ENCODE results near the gene DUSP10.

The DUSP10 gene

GRCh38 chr1:221729771-221730330 is 12.0 kb downstream of the DUSP10 start:
- no peak for DNase-seq (ENCODE audit: low spot score)

DNA sequence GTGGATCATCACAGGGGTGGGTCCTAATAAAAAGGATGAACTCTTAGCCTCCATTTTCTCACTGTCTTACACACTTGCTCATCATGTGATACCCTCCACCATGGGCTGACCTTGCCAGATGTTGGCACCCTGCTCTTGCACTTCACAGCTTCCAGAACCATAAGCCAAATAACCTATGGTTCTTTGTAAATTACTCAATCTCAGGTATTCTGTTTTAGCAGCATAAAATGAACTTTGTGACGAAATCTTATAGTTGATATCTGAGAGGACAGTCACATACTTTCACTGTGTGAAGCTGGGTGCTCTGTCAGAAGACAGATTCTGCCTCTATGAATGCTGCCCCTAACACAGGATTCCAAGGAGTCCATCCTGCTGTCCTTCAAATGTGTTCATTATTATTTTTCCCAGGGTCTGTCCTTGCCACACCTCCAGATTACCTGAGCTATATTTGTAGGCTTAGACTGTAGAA is 13.8 kb downstream of the DUSP10 start:
- no peak for DNase-seq (ENCODE audit: low spot score)

GRCh38 chr1:221727146-221728036 is 14.5 kb downstream of the DUSP10 start:
- DNase-seq (ENCODE audit: low spot score): no peak

DNA sequence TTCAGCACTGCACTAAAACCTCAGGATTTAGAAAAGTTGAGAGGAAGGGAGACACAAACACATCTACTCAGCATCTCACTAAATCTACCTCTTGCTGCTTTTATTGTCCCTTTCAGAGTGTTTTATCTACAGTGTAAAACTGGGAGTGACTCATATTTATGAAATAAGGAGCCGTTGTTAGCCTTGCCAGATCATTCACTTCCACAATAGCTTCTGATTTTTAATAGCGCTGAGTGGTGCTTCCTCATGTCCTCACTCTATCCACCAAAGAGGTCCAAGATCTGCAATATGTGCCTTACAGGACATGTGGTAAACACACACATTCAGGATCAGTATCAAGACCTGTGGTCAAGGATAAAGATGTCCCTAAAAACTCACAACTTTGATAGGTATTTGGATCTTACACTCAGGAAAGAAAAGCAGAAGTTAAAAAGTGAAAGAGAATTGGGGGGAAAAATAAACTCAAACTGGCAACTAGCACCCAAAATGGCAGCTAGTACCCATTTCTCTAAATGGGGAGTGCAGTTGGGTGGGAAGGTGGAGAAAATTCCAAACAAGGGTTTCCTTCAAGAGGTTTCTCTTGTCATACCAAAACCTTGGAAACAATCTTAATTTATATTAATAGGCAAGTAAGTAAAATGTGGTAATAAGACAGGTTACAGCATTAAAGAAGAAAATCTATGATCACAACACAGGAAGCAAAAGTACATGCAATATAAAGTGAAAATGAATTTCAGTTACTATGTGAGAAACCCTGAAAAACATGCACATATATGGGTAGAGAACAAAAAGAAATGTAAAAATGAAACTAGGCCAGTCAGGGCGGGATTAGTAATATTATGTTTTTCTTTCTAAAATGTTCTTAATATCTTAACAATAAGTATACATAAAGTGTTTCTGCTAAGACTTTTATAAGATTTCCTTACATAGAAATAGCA is 15.9 kb downstream of the DUSP10 start:
- no peak for DNase-seq (ENCODE audit: low spot score)

DNA sequence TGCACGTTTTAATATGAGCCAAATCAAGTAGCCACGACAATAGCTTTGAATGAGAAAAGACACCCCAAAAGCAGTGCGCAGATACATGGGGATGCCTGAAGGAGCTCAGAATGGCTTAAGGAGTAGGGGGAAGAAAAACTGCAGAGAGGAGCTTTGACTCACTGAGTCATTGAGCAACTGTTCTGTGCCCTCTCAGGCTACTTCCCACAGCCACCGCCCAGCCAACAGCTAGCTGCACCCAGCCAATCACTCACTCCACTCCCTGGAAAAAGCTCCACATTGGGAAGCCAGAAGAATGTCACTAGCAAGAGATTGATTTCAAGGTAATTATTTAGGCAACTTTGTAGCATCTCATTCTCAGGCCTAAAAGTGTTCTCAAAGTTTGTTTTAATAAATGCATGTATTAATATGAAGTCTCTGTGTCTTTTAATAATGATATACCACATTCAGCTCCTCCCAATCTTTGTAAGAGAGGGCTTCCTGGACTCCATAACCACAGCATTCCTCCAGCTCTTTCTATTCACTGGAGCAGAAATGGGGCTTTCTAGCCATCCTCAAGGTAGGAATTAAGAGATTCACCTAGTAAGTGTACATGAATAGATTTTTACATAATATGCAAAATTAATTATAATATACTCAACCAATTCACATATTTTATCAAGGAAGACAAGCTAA is 16.8 kb downstream of the DUSP10 start:
- no peak for DNase-seq (ENCODE audit: low spot score)

DNA sequence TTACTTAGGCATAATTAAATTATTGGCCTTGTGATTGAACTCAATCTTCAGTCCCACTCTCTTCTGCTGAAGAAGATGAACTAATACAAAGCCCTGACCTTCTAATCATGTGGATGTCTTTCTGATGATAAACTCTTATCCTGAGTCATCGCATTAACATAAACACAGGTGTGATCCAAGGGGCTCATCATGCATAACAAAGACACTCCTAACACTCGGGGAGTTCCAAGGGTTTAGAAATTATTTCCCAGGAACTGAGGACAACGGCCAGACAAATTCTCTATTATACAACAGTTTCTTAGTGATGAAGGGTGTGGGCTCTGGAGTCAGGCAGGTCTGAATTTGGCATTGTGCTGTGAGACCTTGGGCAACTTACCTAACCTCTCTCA is 18.0 kb downstream of the DUSP10 start:
- no peak for DNase-seq (ENCODE audit: low spot score)

- no peak for DNase-seq (ENCODE audit: low spot score)
Observed at GRCh38 chr1:221723018-221723847, 18.7 kb downstream of the DUSP10 start.

DNA sequence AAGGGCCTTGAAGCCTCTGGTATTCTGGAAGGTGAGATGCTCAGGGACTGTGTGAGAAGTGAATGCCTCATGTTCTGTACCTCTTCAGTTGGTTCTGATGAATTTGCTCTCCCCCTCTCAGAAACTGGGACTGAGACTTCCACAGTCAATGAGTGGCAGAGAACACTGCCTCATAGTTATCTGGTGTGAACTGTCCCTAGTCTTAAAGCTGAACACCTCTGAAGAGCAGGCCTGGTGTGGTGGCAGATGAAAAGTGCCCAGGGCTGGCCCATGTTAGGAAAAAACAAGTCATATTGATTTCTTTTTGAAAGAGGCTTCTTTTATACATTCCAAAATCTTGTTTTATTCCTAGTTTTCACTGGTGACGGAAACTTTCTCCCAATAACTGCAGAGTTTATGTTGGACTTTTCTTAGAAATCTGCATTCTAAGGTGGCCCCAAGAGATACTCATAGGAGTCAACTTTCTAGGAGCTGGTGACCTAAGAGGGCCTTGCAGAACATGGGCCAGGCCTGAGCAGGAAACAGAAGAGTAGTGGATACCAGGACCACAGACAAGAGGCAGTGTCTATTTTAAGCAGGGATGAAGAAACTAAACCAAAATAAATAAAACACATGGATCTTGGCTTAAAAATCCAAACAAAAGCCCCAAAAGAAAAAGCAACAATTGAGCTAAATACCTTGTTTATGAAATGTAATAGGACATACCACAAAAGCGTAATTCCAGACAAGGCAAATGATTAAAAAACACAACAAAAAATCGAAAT is 19.5 kb downstream of the DUSP10 start:
- DNase-seq (ENCODE audit: low spot score): no peak

- no peak for DNase-seq (ENCODE audit: low spot score)
Observed at GRCh38 chr1:221720545-221720944, 21.3 kb downstream of the DUSP10 start.

DNA sequence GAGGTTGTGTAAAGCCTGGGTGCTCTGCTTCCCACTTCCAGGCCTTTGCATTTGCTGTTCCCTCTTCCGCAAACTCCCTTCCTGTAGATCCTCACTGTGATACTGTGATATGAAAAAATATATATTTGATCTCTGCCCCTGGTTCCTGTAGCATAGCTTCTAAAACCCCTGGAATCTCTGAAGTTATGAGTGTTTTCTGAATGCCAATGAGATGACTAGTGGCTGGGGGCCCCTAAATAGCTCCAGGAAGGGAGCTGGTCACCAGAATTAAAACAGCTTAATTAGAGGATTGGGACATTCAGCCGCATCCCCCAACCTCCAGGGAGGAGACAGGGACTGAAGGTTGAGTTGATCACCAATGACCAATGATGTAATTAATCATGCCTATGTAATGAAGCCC is 21.9 kb downstream of the DUSP10 start:
- DNase-seq (ENCODE audit: low spot score): no peak

DNA sequence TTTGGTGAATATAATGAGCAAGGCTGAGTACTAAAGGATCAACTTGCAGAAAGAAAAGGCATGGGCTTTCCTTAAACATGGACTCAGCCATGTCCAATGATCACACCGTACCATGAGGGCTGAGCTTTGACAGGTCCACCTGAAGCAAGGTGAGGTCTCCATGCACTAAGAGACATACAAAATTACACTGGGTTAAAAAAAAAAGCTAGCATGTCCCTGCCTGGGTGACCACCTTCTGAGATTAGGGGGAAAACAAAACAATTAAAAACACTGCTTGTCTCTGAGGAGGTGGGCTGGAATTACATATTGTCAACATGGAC is 22.7 kb downstream of the DUSP10 start:
- no peak for DNase-seq (ENCODE audit: low spot score)

GRCh38 chr1:221718381-221719277 is 23.3 kb downstream of the DUSP10 start:
- DNase-seq (ENCODE audit: low spot score): no peak

GRCh38 chr1:221717485-221717853 is 24.4 kb downstream of the DUSP10 start:
- no peak for DNase-seq (ENCODE audit: low spot score)

DNA sequence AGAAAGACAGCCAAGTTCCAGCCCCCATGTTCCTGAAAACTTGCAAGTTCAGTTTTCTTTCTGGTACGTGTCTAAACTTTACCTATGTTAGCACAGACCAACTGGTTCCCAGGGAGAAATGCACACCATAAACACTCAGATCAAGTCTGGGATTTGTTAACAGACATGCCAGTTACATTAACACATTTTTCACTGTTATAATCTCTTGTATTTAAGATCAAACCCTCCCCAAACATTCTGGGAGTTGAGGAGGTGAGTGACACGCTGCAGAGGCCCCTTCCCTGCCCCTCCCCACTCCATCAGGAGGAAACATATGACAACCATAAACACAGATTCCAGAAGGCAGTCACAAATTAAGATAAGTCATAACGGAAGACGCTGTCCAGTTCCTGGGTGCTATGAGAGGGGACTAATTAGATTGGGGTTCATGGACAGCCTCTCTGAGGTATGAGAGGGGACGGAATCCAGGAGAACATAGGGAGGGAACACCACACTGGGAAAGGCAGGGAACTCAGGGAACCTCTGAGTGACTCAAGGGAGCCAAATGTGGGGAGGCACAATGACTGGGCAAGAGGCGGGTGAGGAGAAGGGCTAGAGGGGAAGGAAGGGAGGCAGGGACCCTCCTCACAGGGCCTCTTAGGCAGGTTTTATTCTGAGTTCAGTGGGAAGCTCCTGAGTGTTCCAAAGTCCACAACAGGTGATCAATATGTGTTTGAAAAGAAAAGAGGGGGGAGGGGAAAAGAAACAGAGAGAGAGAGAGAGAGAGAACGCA is 25.0 kb downstream of the DUSP10 start:
- no peak for DNase-seq (ENCODE audit: low spot score)

DNA sequence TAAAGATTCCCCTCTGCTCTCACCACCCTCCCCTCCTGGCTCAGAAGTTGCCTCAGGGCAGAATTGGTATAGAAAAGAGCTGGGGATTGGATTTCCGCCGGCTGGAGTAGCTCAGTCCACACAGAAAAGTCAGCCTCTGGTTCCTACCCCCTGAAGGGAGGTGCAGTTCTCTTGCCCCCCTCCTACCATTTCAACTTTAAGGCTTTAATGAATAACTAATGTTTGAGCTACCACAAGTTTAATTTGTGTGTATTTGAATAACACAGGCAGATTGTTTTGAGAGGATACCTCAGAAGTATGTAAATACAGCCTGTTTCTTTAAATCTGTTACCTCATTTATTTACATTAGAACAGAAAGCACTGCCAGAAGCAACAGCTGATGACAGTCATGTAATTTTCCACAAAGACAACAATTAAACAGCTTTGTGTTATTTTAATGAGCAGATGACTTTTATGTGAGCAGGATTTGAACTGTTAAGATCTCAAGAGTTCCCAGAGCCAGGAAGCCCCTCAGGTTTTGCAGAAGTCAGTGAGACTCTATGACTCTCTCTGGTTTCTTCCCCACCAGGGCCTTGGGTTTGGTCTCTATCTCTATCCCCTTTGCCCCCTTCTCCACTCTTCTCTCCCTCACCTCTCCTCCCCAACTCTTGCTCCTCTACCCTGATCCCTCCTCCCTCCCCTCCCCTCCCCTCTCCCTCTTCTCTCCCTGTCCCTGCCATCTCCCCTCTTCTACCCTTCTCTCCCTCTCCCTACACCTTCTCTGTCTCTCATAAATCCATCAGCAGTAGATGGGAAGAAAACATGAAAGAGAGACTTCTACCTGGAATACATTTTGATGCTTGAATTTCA is 26.3 kb downstream of the DUSP10 start:
- DNase-seq (ENCODE audit: low spot score): no peak

DNA sequence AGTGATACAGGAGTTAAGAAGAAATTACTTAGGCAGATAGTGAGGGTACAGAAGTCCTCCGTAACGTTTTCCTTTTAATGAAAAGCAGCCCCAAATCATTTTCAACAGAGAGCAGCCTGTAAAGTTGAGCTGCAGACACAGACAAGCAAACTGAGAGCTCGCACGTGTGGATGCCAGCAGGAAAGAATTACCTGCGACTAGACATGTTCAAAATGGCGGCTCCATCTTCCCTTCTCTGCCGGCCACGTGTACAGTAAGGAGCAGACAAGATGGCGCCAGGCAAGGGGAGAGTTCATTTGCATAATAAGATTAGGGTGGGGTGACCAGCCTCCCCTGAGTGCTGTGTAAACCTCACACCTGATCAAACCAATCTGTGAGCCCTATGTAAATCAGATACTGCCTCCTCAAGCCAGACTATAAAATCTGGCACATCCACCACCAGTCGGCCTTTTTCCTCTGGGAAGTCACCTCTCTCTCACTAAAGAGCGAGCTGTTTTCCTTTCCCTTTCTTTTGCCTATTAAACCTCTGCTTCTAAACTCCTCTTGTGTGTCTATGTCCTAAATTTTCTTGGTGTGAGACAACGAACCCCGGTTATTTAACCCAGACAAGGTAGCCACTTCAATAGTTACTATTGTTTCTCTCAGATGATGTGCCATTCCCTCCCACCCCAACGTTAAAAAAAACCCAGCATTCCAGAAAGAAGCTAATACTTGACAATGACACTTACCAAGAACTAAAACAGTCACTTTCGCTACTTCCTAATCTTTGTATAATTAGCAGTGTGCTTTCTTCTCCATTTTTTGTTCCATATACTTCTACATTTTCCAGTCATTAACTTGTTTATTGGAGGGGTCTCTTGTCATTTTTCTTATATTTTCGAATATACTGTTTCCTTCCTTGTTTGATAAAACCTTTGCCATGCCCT is 27.4 kb downstream of the DUSP10 start:
- DNase-seq (ENCODE audit: low spot score): no peak

Data from left forelimb (tissue), 1 donor.